Bronchial epithelial cell (primary cell): ENCODE data around the gene TAOK2. TPM values are rescaled to one million over a fixed set of nuclear protein-coding genes. Genes with fewer than 3 reads are reported as not detected.

ENCODE experiments used
- DNase-seq: peaks from one replicate; pipeline ENCODE4 v3.0.0-alpha.2; 2010; ENCODE audit warnings: low read depth
- FAIRE-seq: peaks from 2 replicates; lab custom pipeline; 2011; peaks lifted over from hg19 to GRCh38; lab: Jason Lieb, UNC
- H3K27me3 ChIP-seq: 2 replicates; pipeline ENCODE4 v1.5.1; 2011; ENCODE audit warnings: low read length; ENCODE audit not compliant: control insufficient read depth, insufficient read depth
- H3K36me3 ChIP-seq: 2 replicates; pipeline ENCODE4 v1.5.1; 2011; ENCODE audit warnings: low read length; ENCODE audit not compliant: control insufficient read depth, insufficient read depth
- H3K4me3 ChIP-seq: 2 replicates; pipeline ENCODE4 v1.5.1; 2011; ENCODE audit warnings: mild to moderate bottlenecking, low read depth, low read length, control low read depth
- CTCF ChIP-seq: IDR thresholded peaks from 2 replicates; pipeline ENCODE4 v1.5.1; 2011; ENCODE audit warnings: mild to moderate bottlenecking, moderate library complexity, low read length, control low read depth, inconsistent platforms; ENCODE audit not compliant: insufficient read depth, severe bottlenecking
- total RNA-seq: library from RNA; depleted of rRNA; stranded (reverse); fragments of >200 nt; gene quantifications from 2 replicates; pipeline ENCODE4 v1.2.1, GENCODE V29; 2014

TAOK2 gene
- total RNA-seq, 1 donor from 2014 or later: 24.7 TPM

GRCh38 chr16:29993191-29993902, 19.7 kb downstream of the TAOK2 start:
- Histone ChIP-seq H3K36me3 (peaks cover 13% of the 10 kb centered on the region), H3K4me3 (no peak overlapping the region), H3K27me3 (no peaks in the 10 kb centered on the region)
- FAIRE-seq: no peak
- DNase-seq: no peak
- no peak for TF ChIP-seq CTCF

- H3K27me3 ChIP-seq: no peaks in the 10 kb centered on the region
- TF ChIP-seq CTCF: no peak
- FAIRE-seq: no peak
- H3K36me3 ChIP-seq: peaks cover 13% of the 10 kb centered on the region
- DNase-seq: no peak
- H3K4me3 ChIP-seq: no peak overlapping the region
These were observed 20.4 kb downstream of the TAOK2 start for GRCh38 chr16:29993903-29994599.

GRCh38 chr16:29994600-29995323, 21.1 kb downstream of the TAOK2 start:
- Histone ChIP-seq H3K36me3 (peaks cover 10% of the 10 kb centered on the region), H3K4me3 (peak overlapping the region; percentile 91), H3K27me3 (no peaks in the 10 kb centered on the region)
- FAIRE-seq: no peak
- no peak for TF ChIP-seq CTCF
- peak; percentile 83 for DNase-seq

GRCh38 chr16:29995324-29995910, 21.7 kb downstream of the TAOK2 start, which contains the start of gene HIRIP3:
Gene HIRIP3 (minus strand): TSS chr16:29995617. CDS start chr16:29995605, 12 bp downstream.
- FAIRE-seq: no peak
- Histone ChIP-seq H3K4me3 (peak within 1 kb of the TSS; percentile 91), H3K36me3 (peaks cover 11% of the 10 kb centered on the region), H3K27me3 (no peaks in the 10 kb centered on the region)
- no peak for TF ChIP-seq CTCF
- DNase-seq: peak; percentile 54

- Histone ChIP-seq H3K4me3 (peak within 1 kb of the TSS; percentile 91), H3K27me3 (no peaks in the 10 kb centered on the region), H3K36me3 (peaks cover 16% of the 10 kb centered on the region)
- no peak for FAIRE-seq
- TF ChIP-seq CTCF: peak; percentile 1
- peak; percentile 89 for DNase-seq
These were observed 22.5 kb downstream of the TAOK2 start, which contains the start of gene INO80E for GRCh38 chr16:29995911-29996765. Gene INO80E (plus strand): TSS chr16:29996241. CDS start chr16:29996311, 70 bp downstream.
